ENCODE data around the gene CACNB4.
"Not testable (repeated sequence)": the region's sequence is repeated elsewhere in the genome, so short reads cannot be mapped to it uniquely, and the experiment has no call there.

The CACNB4 gene

GRCh38 chr2:151805961-151806360 lies 292.9 kb downstream of the CACNB4 start:
- DNase-seq (ENCODE audit: low spot score) = no peak
- H3K4me3 ChIP-seq = no peak overlapping the region
- TF ChIP-seq CTCF (IDR thresholded peaks at IDR 0.05) = no peak
- H3K27ac ChIP-seq = no peak overlapping the region

DNA sequence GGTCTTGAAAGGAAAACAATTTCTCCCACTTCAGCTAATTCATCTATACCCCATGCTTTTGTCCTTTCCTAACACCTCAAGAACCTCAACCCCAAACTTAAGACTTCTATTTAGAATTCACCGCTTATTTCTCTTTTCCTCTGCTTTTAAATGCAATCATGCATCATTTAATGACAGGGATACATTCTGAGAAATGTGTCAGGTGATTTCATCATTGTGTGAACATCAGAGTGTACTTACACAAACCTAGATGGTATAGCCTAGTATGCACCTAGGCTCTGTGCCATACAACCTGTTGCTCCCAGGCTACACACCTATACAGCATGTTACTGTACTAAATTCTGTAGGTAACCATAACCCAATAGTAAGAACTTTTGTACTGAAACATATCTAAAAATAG lies 293.5 kb downstream of the CACNB4 start:
- no peak for TF ChIP-seq CTCF (IDR thresholded peaks at IDR 0.05)
- H3K27ac ChIP-seq = no peak overlapping the region
- no peak overlapping the region for H3K4me3 ChIP-seq
- no peak for DNase-seq (ENCODE audit: low spot score)

- no peak for DNase-seq (ENCODE audit: low spot score)
- Histone ChIP-seq H3K4me3 (no peak overlapping the region), H3K27ac (no peak overlapping the region)
- no peak for TF ChIP-seq CTCF (IDR thresholded peaks at IDR 0.05)
Observed at GRCh38 chr2:151803811-151804210, 295.0 kb downstream of the CACNB4 start.

GRCh38 chr2:151802315-151802714 lies 296.5 kb downstream of the CACNB4 start:
- no peak for TF ChIP-seq CTCF (IDR thresholded peaks at IDR 0.05)

GRCh38 chr2:151799886-151800292 lies 299.0 kb downstream of the CACNB4 start:
- Histone ChIP-seq H3K27ac (no peak overlapping the region), H3K4me3 (no peak overlapping the region)
- no peak for TF ChIP-seq CTCF (IDR thresholded peaks at IDR 0.05)
- no peak for DNase-seq (ENCODE audit: low spot score)

More at GRCh38 chr2:151802315-151802714, 296.5 kb downstream of the CACNB4 start:
- no peak overlapping the region for H3K4me3 ChIP-seq
- no peak for DNase-seq (ENCODE audit: low spot score)
- H3K27ac ChIP-seq = no peak overlapping the region

GRCh38 chr2:151796774-151797173 lies 302.1 kb downstream of the CACNB4 start:
- Histone ChIP-seq H3K27ac (no peak overlapping the region), H3K4me3 (no peak overlapping the region)
- TF ChIP-seq CTCF (IDR thresholded peaks at IDR 0.05) = no peak
- no peak for DNase-seq (ENCODE audit: low spot score)

GRCh38 chr2:151795646-151796240 lies 303.1 kb downstream of the CACNB4 start:
- TF ChIP-seq CTCF (IDR thresholded peaks at IDR 0.05) = no peak
- DNase-seq (ENCODE audit: low spot score) = no peak
- Histone ChIP-seq H3K27ac (no peak overlapping the region), H3K4me3 (no peak overlapping the region)

GRCh38 chr2:151794422-151794821 lies 304.4 kb downstream of the CACNB4 start:
- H3K4me3 ChIP-seq; DNase-seq (ENCODE audit: low spot score); H3K27ac ChIP-seq: not testable (repeated sequence)
